Liver (tissue), 3 donors: ENCODE measurements around the gene MED12.

Source experiments
- HNF4A ChIP-seq, 2 donors: conservative IDR thresholded peaks; 2 replicates each; pipeline ENCODE4 v1.6.1; 2016; ENCODE audit warnings: antibody characterized with exemption in 2 of 2, mild to moderate bottlenecking in 2 of 2
- RXRA ChIP-seq, 2 donors: IDR thresholded peaks; 2 replicates each; pipeline ENCODE4 v1.6.1; 2017 to 2018; ENCODE audit warnings: antibody characterized with exemption in 2 of 2, mild to moderate bottlenecking in 1 of 2
- TF ChIP-seq, protein P1 (sequence below): fragments of 150-350 bp; IDR thresholded peaks from 2 replicates; pipeline ENCODE4 v1.5.1; 2017; ENCODE audit warnings: improper control_type of control experiment, low read depth, low read length; ENCODE audit not compliant: missing input control
- TF ChIP-seq, protein P2 (sequence below): IDR thresholded peaks from 2 replicates; pipeline ENCODE4 v1.6.1; 2016; ENCODE audit warnings: antibody characterized with exemption
- donor health status: healthy.
- donor health status: healthy.

DNA sequence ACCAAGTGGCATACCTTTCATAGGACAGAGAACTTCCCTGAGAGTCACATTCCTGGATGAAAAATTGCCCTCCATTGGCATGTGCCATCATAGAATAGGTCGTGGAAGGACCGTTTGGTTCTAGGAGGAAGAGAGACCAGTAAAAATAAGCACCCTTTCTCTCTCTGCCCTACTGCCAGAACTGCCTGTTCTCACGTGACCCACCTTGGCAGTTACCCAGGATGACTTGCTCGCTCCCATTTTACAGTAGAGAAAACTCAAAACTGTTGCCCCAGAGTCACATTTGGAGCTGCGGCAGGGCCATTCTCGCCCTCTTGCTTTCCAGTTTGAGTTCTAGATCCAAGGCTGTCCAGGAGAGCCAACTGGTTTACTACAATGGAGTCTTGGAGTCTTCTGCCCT lies 25.1 kb downstream of the MED12 start:
- TF ChIP-seq, protein P1, sequence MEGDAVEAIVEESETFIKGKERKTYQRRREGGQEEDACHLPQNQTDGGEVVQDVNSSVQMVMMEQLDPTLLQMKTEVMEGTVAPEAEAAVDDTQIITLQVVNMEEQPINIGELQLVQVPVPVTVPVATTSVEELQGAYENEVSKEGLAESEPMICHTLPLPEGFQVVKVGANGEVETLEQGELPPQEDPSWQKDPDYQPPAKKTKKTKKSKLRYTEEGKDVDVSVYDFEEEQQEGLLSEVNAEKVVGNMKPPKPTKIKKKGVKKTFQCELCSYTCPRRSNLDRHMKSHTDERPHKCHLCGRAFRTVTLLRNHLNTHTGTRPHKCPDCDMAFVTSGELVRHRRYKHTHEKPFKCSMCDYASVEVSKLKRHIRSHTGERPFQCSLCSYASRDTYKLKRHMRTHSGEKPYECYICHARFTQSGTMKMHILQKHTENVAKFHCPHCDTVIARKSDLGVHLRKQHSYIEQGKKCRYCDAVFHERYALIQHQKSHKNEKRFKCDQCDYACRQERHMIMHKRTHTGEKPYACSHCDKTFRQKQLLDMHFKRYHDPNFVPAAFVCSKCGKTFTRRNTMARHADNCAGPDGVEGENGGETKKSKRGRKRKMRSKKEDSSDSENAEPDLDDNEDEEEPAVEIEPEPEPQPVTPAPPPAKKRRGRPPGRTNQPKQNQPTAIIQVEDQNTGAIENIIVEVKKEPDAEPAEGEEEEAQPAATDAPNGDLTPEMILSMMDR: no peak
- TF ChIP-seq, protein P2, sequence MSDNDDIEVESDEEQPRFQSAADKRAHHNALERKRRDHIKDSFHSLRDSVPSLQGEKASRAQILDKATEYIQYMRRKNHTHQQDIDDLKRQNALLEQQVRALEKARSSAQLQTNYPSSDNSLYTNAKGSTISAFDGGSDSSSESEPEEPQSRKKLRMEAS: no peak
- TF ChIP-seq RXRA (IDR thresholded peaks at IDR 0.05) (no peak), HNF4A (conservative IDR thresholded peaks at IDR 0.05) (no peak)
